ENCODE data around the gene FAHD2A. TPM values are rescaled to one million over a fixed set of nuclear protein-coding genes. Genes with fewer than 3 reads are reported as not detected.

FAHD2A gene
- total and polyA plus RNA-seq, 2 of the 8 experiments (the other 6 are each of a cell fraction or from before 2014, with no cell fraction given) = 24.2 to 26.7 TPM

DNA sequence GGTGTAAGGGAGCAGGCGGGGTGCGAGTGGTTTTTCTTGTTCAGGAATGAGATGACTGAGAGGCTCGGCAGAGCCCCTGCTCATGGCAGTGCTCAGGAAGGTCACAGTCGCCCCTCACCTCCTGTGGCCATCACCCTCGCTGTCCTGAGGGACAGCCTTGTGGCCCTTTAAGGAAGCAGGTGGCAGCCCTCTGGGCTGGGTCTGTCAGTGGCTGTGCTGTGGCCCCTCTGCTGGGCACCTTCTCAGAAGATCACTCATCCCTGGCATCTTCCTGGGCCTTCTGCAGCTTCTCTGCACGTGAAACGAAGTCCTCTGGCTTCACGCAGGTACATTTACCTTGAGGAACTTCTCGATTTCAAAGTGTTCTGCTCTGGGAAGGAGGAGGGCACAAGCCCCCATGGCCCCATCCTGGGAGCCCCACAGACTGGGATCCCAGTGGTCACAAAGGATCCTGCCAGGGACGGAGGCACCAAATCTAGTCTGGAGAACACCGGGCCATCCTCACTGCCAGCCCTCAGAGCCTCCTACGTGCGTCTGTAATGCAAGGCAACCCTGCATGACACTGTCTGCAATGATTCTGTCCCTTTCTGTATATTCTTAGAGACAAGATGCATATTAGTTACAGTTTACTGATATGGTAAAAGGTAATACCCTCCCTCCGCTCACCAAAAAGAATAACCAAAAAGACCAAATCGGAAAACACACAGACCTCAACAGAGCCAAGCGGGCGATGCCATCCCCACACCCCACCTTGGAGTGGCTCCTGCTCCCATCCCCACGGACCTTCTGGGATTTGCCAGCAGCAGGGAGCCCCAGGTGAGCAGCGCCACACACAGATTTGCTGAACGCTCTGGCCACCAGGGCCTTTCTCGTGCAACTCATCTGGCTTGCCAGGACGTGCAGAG, 25.9 kb upstream of the FAHD2A start:
- Histone ChIP-seq H3K4me2 (ENCODE audit: insufficient read depth in 1 of 2, low read depth in 2 of 2, low read length in 2 of 2) (no peak overlapping the region), H3K4me1 (replicated peaks in 1 of 4; ENCODE audit: control insufficient read depth in 3 of 4, insufficient read depth in 4 of 4, low read length in 3 of 4) (peaks cover 0 to 6% (median 0%) of the 10 kb centered on the region in 4 experiments; a peak in 1 of 7 replicates), H4K5ac (ENCODE audit: insufficient read length, low read depth, low read length) (no peak overlapping the region), H2AK5ac (ENCODE audit: low read depth, low read length) (no peak overlapping the region), H3K23ac (ENCODE audit: insufficient read length) (no peak overlapping the region), H3K23me2 (ENCODE audit: low read depth, low read length) (no peaks in the 10 kb centered on the region), H4K91ac (replicated peaks; ENCODE audit: insufficient read length, low read length) (no peak overlapping the region), H2BK5ac (ENCODE audit: low read depth, low read length) (no peak overlapping the region), H4K20me1 (replicated peaks in 1 of 2; ENCODE audit: control insufficient read depth in 1 of 2, insufficient read depth in 2 of 2, low read length in 2 of 2) (no peaks in the 10 kb centered on the region), H3K79me1 (ENCODE audit: low read depth, low read length) (no peaks in the 10 kb centered on the region), H4K8ac (ENCODE audit: extremely low read depth, insufficient read depth, low read length) (no peak overlapping the region), H3K79me2 (ENCODE audit: control insufficient read depth in 1 of 2, insufficient read depth in 2 of 2, low read length in 2 of 2) (no peaks in the 10 kb centered on the region), H3K4me3 (ENCODE audit: extremely low read depth in 1 of 4, insufficient read depth in 2 of 4, low read depth in 3 of 4, low read length in 4 of 4) (no peak overlapping the region), H3K9me3 (ENCODE audit: insufficient read depth in 2 of 2, low read depth in 1 of 2, low read length in 1 of 2) (peaks cover 58 to 90% of the 10 kb centered on the region in 2 experiments), H3K27me3 (replicated peaks in 1 of 4; ENCODE audit: control insufficient read depth in 3 of 4, extremely low read depth in 1 of 4, insufficient read depth in 3 of 4, low read length in 3 of 4) (no peaks in the 10 kb centered on the region), H3K18ac (ENCODE audit: extremely low read depth, low read length) (no peak overlapping the region), H3K4ac (replicated peaks; ENCODE audit: insufficient read length, low read depth, low read length) (no peak overlapping the region), H2BK120ac (replicated peaks; ENCODE audit: low read depth, low read length) (no peak overlapping the region), H3K36me3 (ENCODE audit: control insufficient read depth in 2 of 4, insufficient read depth in 4 of 4, low read length in 3 of 4) (no peaks in the 10 kb centered on the region), H2AFZ (ENCODE audit: low read length) (no peak overlapping the region), H3K14ac (ENCODE audit: insufficient read length) (no peak overlapping the region), H2BK12ac (ENCODE audit: low read depth, low read length) (no peak overlapping the region), H2BK20ac (ENCODE audit: low read length) (no peak overlapping the region), H3K27ac (ENCODE audit: low read depth, low read length) (no peak overlapping the region), H3K56ac (replicated peaks; ENCODE audit: insufficient read length, low read depth, low read length) (no peak overlapping the region), H2BK15ac (ENCODE audit: low read length) (no peak overlapping the region), H3K9ac (replicated peaks in 1 of 4; ENCODE audit: extremely low read depth in 1 of 4, low read depth in 3 of 4, low read length in 3 of 4) (no peak overlapping the region)
- ChIA-PET POLR2A (ENCODE audit: partially characterized antibody) (no interaction called here), CTCF (ENCODE audit: partially characterized antibody) (interaction anchor here (1.2 kb wide), 1 partner anchor 13 kb away, joined by 5 read pairs; no protein-coding TSS in a partner anchor)
- WGBS, 2 experiments (ENCODE audit: extremely low coverage in 1 of 2, insufficient coverage in 1 of 2, insufficient read length in 1 of 2, insufficient replicate concordance in 2 of 2, low coverage in 1 of 2, low lambda C conversion rate in 2 of 2, missing lambda C conversion rate in 1 of 2) = 78% methylated on average over 21 of the region's 22 CpGs; no CpG with 5 or more reads in 1 of the 2 experiments
- DNase-seq (ENCODE audit: low read depth in 1 of 2, low spot score in 2 of 2) (no peak), FAIRE-seq (no peak)
- no peak for TF ChIP-seq NRF1 (IDR thresholded peaks at IDR 0.05; ENCODE audit: low read depth, low read length)
- no peak for TF ChIP-seq KDM1A (IDR thresholded peaks at IDR 0.05; ENCODE audit: borderline replicate concordance, low read length)
- TF ChIP-seq EGR1 (IDR thresholded peaks at IDR 0.05; ENCODE audit: borderline replicate concordance, low read depth, low read length) = no peak
